Common myeloid progenitor, CD34-positive (primary cell): ENCODE results near the gene UMOD.

Experiments used
- CTCF ChIA-PET: fragments of 350-600 bp; sonication (Branson Sonifier 250); formaldehyde crosslinking; loops from one replicate; lab custom pipeline; 2021; ENCODE audit warnings: antibody characterized with exemption; lab: Charles Lee
- POLR2A ChIA-PET: fragments of 350-600 bp; sonication (Branson Sonifier 250); formaldehyde crosslinking; loops from one replicate; lab custom pipeline; 2021; ENCODE audit warnings: antibody characterized with exemption; lab: Charles Lee
- DNase-seq, 3 donors: peaks; one replicate each; pipeline versions ENCODE4 v3.0.0 to v3.0.0-alpha.2; 2013
- H3K27ac ChIP-seq, 2 experiments: 1 replicate in 1 of 2; 2 replicates in 1 of 2; pipeline ENCODE4 v1.7.0; 2013; ENCODE audit warnings: inconsistent platforms in 2 of 2, low read length in 2 of 2, mild to moderate bottlenecking in 2 of 2, low read depth in 1 of 2, moderate library complexity in 1 of 2; ENCODE audit not compliant: severe bottlenecking in 2 of 2, insufficient read depth in 1 of 2, poor library complexity in 1 of 2
- H3K27me3 ChIP-seq, 5 experiments: replicated peaks in 2 of 5; 1 replicate in 3 of 5; 2 replicates in 2 of 5; pipeline versions ENCODE4 v1.6.1 to v1.7.0; 2013; ENCODE audit warnings: low read length in 4 of 5, mild to moderate bottlenecking in 2 of 5, moderate library complexity in 2 of 5, inconsistent platforms in 1 of 5; ENCODE audit not compliant: insufficient read depth in 5 of 5, control insufficient read depth in 4 of 5
- H3K36me3 ChIP-seq, 4 experiments: 1 replicate in 2 of 4; 2 replicates in 2 of 4; pipeline versions ENCODE4 v1.6.1 to v1.7.0; 2013; ENCODE audit warnings: low read length in 3 of 4, control low read depth in 1 of 4, mild to moderate bottlenecking in 1 of 4; ENCODE audit not compliant: control insufficient read depth in 4 of 4, insufficient read depth in 4 of 4
- H3K4me1 ChIP-seq, 4 experiments: 1 replicate in 3 of 4; 2 replicates in 1 of 4; pipeline versions ENCODE4 v1.6.1 to v1.7.1; 2013; ENCODE audit warnings: low read length in 3 of 4, mild to moderate bottlenecking in 3 of 4, control low read depth in 1 of 4, inconsistent platforms in 1 of 4, moderate library complexity in 1 of 4; ENCODE audit not compliant: control insufficient read depth in 4 of 4, insufficient read depth in 4 of 4; ENCODE audit errors: control extremely low read depth in 1 of 4
- H3K4me3 ChIP-seq, 7 experiments: 1 replicate in 4 of 7; 2 replicates in 3 of 7; pipeline versions ENCODE4 v1.5.1 to v1.7.0; 2013; ENCODE audit warnings: mild to moderate bottlenecking in 7 of 7, low read length in 6 of 7, moderate library complexity in 6 of 7, inconsistent platforms in 2 of 7, low read depth in 2 of 7, control low read depth in 1 of 7; ENCODE audit not compliant: insufficient read depth in 4 of 7, control insufficient read depth in 1 of 7; ENCODE audit errors: extremely low read depth in 1 of 7
- H3K9me3 ChIP-seq, 5 experiments: 1 replicate in 4 of 5; 2 replicates in 1 of 5; pipeline versions ENCODE4 v1.6.1 to v1.7.1; 2013; ENCODE audit warnings: low read length in 4 of 5, mild to moderate bottlenecking in 2 of 5, inconsistent platforms in 1 of 5, low read depth in 1 of 5, moderate library complexity in 1 of 5; ENCODE audit not compliant: control insufficient read depth in 4 of 5, insufficient read depth in 2 of 5; ENCODE audit errors: control extremely low read depth in 1 of 5
- WGBS: methylation state at CpG from one replicate; pipeline ENCODE4 v1.1.5; 2013; ENCODE audit not compliant: insufficient coverage; 5-methylcytosine and 5-hydroxymethylcytosine counted together

UMOD gene

GRCh38 chr16:20331635-20332034 lies 20.9 kb downstream of the UMOD start:
- Histone ChIP-seq H3K4me1 (no peaks in the 10 kb centered on the region), H3K27me3 (peaks cover 0 to 6% (median 0%) of the 10 kb centered on the region in 5 experiments), H3K9me3 (no peaks in the 10 kb centered on the region), H3K36me3 (no peaks in the 10 kb centered on the region), H3K4me3 (no peak overlapping the region), H3K27ac (no peak overlapping the region)
- no peak for DNase-seq
- POLR2A ChIA-PET: no interaction called here
- CTCF ChIA-PET: no interaction called here
- WGBS: 67% methylated on average over 1 of the region's 5 CpGs

GRCh38 chr16:20329392-20330138 lies 22.9 kb downstream of the UMOD start:
- no peak for DNase-seq
- Histone ChIP-seq H3K4me1 (no peaks in the 10 kb centered on the region), H3K27ac (no peak overlapping the region), H3K4me3 (no peak overlapping the region), H3K36me3 (no peaks in the 10 kb centered on the region), H3K9me3 (no peaks in the 10 kb centered on the region), H3K27me3 (peaks cover 0 to 6% (median 0%) of the 10 kb centered on the region in 5 experiments)
- 91% methylated on average over 3 of the region's 5 CpGs for WGBS
- ChIA-PET CTCF (no interaction called here), POLR2A (no interaction called here)

- CTCF ChIA-PET: no interaction called here
- 76% methylated on average over 3 of the region's 7 CpGs for WGBS
- peaks cover 0 to 5% (median 0%) of the 10 kb centered on the region in 5 experiments for H3K27me3 ChIP-seq
- no peaks in the 10 kb centered on the region for H3K36me3 ChIP-seq
- no peak within 1 kb of the TSS for H3K4me3 ChIP-seq
- no peaks in the 10 kb centered on the region for H3K4me1 ChIP-seq
- no peak for DNase-seq
- H3K27ac ChIP-seq: no peak within 1 kb of the TSS
- POLR2A ChIA-PET: no interaction called here
- no peaks in the 10 kb centered on the region for H3K9me3 ChIP-seq
Measured at GRCh38 chr16:20327444-20328041, 25.0 kb downstream of the UMOD start, which contains the start of gene GP2. Gene GP2, minus strand, starts transcription at chr16:20327513. Its CDS starts 1,082 bp downstream, at chr16:20326431.

- DNase-seq: no peak
- Histone ChIP-seq H3K4me1 (no peaks in the 10 kb centered on the region), H3K9me3 (no peaks in the 10 kb centered on the region), H3K27ac (no peak overlapping the region), H3K36me3 (no peaks in the 10 kb centered on the region), H3K4me3 (no peak overlapping the region), H3K27me3 (peaks cover 0 to 11% (median 0%) of the 10 kb centered on the region in 5 experiments)
- 94% methylated on average over 2 of the region's 3 CpGs for WGBS
- CTCF ChIA-PET: no interaction called here
- POLR2A ChIA-PET: no interaction called here
Measured at GRCh38 chr16:20326321-20326720, 26.2 kb downstream of the UMOD start.

GRCh38 chr16:20325005-20325404 lies 27.5 kb downstream of the UMOD start:
- Histone ChIP-seq H3K4me1 (no peaks in the 10 kb centered on the region), H3K27ac (no peak overlapping the region), H3K4me3 (no peak overlapping the region), H3K36me3 (no peaks in the 10 kb centered on the region), H3K27me3 (peaks cover 0 to 11% (median 0%) of the 10 kb centered on the region in 5 experiments), H3K9me3 (no peaks in the 10 kb centered on the region)
- CTCF ChIA-PET: no interaction called here
- no peak for DNase-seq
- POLR2A ChIA-PET: no interaction called here
- no CpG with 5 or more reads among the region's 3 CpGs for WGBS

GRCh38 chr16:20323591-20324117 lies 28.9 kb downstream of the UMOD start:
- CTCF ChIA-PET: no interaction called here
- WGBS: 80% methylated on average over 9 of the region's 9 CpGs
- no peaks in the 10 kb centered on the region for H3K4me1 ChIP-seq
- POLR2A ChIA-PET: no interaction called here
- peaks cover 0 to 11% (median 1%) of the 10 kb centered on the region in 5 experiments for H3K27me3 ChIP-seq
- H3K36me3 ChIP-seq: no peaks in the 10 kb centered on the region
- H3K4me3 ChIP-seq: no peak overlapping the region
- no peaks in the 10 kb centered on the region for H3K9me3 ChIP-seq
- no peak for DNase-seq
- no peak overlapping the region for H3K27ac ChIP-seq

- CTCF ChIA-PET: no interaction called here
Measured at GRCh38 chr16:20322696-20323095, 29.8 kb downstream of the UMOD start.

More at GRCh38 chr16:20322696-20323095, 29.8 kb downstream of the UMOD start:
- H3K27me3 ChIP-seq: peaks cover 0 to 16% (median 2%) of the 10 kb centered on the region in 5 experiments
- H3K27ac ChIP-seq: no peak overlapping the region
- POLR2A ChIA-PET: no interaction called here
- no peaks in the 10 kb centered on the region for H3K4me1 ChIP-seq
- 100% methylated on average over 2 of the region's 4 CpGs for WGBS
- H3K9me3 ChIP-seq: no peaks in the 10 kb centered on the region
- no peaks in the 10 kb centered on the region for H3K36me3 ChIP-seq
- no peak for DNase-seq
- H3K4me3 ChIP-seq: no peak overlapping the region
